ENCODE measurements around the gene RPS2. TPM values are rescaled to one million over a fixed set of nuclear protein-coding genes. Genes with fewer than 3 reads are reported as not detected.

RPS2 gene
- total and polyA plus RNA-seq, 2 of the 8 experiments (the other 6 are each of a cell fraction or from before 2014, with no cell fraction given) = 4,042 to 16,783 TPM

DNA sequence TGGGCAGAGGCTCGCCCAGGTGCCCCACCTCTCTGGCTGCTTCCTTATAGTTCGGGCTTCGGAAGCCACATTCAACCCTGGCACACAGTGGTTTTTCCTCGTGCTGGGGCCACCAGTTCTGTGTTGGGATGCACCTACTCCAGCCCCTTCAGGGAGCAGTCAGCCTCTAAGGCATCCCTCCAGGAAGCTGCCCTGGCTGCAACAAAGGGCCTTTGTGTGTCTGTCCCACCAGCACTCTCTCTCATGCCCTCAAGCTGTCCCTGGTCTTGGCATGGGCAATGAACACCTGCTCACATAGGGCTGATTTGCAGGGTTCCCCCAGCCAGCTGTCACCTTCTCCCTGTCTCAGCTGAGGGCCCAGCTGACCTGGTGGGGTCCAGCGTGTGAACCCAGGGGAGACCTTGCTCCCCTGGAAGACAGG, 17.4 kb upstream of the RPS2 start:
- Histone ChIP-seq H2AK5ac (ENCODE audit: low read depth, low read length) (no peak overlapping the region), H3K23ac (ENCODE audit: insufficient read length) (no peak overlapping the region), H2BK5ac (ENCODE audit: low read depth, low read length) (no peak overlapping the region), H3K36me3 (ENCODE audit: control insufficient read depth in 2 of 4, insufficient read depth in 4 of 4, low read length in 3 of 4) (peaks cover 2 to 14% (median 6%) of the 10 kb centered on the region in 4 experiments; a peak in 5 of 8 replicates), H3K9me3 (ENCODE audit: insufficient read depth in 2 of 2, low read depth in 1 of 2, low read length in 1 of 2) (no peaks in the 10 kb centered on the region), H4K5ac (ENCODE audit: insufficient read length, low read depth, low read length) (no peak overlapping the region), H3K56ac (replicated peaks; ENCODE audit: insufficient read length, low read depth, low read length) (no peak overlapping the region), H4K20me1 (replicated peaks in 1 of 2; ENCODE audit: control insufficient read depth in 1 of 2, insufficient read depth in 2 of 2, low read length in 2 of 2) (peaks cover 0 to 12% of the 10 kb centered on the region in 2 experiments), H4K8ac (ENCODE audit: extremely low read depth, insufficient read depth, low read length) (no peak overlapping the region), H3K4ac (replicated peaks; ENCODE audit: insufficient read length, low read depth, low read length) (no peak overlapping the region), H3K4me2 (ENCODE audit: insufficient read depth in 1 of 2, low read depth in 2 of 2, low read length in 2 of 2) (peak overlapping the region in 1 of 2 experiments; percentile 91; a peak in 1 of 4 replicates), H3K14ac (ENCODE audit: insufficient read length) (no peak overlapping the region), H3K4me3 (ENCODE audit: extremely low read depth in 1 of 4, insufficient read depth in 2 of 4, low read depth in 3 of 4, low read length in 4 of 4) (no peak overlapping the region), H2BK120ac (replicated peaks; ENCODE audit: low read depth, low read length) (no peak overlapping the region), H3K27me3 (replicated peaks in 1 of 4; ENCODE audit: control insufficient read depth in 3 of 4, extremely low read depth in 1 of 4, insufficient read depth in 3 of 4, low read length in 3 of 4) (peaks cover 8 to 40% (median 39%) of the 10 kb centered on the region in 4 experiments; a peak in 6 of 7 replicates), H3K79me1 (ENCODE audit: low read depth, low read length) (no peaks in the 10 kb centered on the region), H4K91ac (replicated peaks; ENCODE audit: insufficient read length, low read length) (no peak overlapping the region), H2AFZ (ENCODE audit: low read length) (no peak overlapping the region), H2BK20ac (ENCODE audit: low read length) (no peak overlapping the region), H3K4me1 (replicated peaks in 1 of 4; ENCODE audit: control insufficient read depth in 3 of 4, insufficient read depth in 4 of 4, low read length in 3 of 4) (peaks cover 3 to 40% (median 27%) of the 10 kb centered on the region in 4 experiments), H2BK15ac (ENCODE audit: low read length) (peak overlapping the region; percentile 61; the same call in 1 of the 2 replicates), H3K18ac (ENCODE audit: extremely low read depth, low read length) (no peak overlapping the region), H3K9ac (replicated peaks in 1 of 4; ENCODE audit: extremely low read depth in 1 of 4, low read depth in 3 of 4, low read length in 3 of 4) (no peak overlapping the region), H3K23me2 (ENCODE audit: low read depth, low read length) (peaks cover 26% of the 10 kb centered on the region), H3K27ac (ENCODE audit: low read depth, low read length) (no peak overlapping the region), H2BK12ac (ENCODE audit: low read depth, low read length) (no peak overlapping the region), H3K79me2 (ENCODE audit: control insufficient read depth in 1 of 2, insufficient read depth in 2 of 2, low read length in 2 of 2) (peaks cover 0 to 9% of the 10 kb centered on the region in 2 experiments; a peak in 1 of 4 replicates)
- no peak for DNase-seq (ENCODE audit: low read depth in 1 of 2, low spot score in 2 of 2)
- ChIA-PET CTCF (ENCODE audit: partially characterized antibody) (interaction anchor here (0.9 to 3.1 kb wide), 8 partner anchors 9 to 30 kb away, joined by 3 to 9 read pairs (median 4); no protein-coding TSS in a partner anchor), POLR2A (ENCODE audit: partially characterized antibody) (interaction anchor here (0.8 to 28.2 kb wide), 10 partner anchors 9 to 199 kb away, joined by 3 to 736 read pairs (median 4); partner anchors contain the start of genes NDUFB10, NUBP2, RNF151 and RPS2)
- no peak for FAIRE-seq
- 57% methylated on average over 5 of the region's 5 CpGs; no CpG with 5 or more reads in 1 of the 2 experiments for WGBS, 2 experiments (ENCODE audit: extremely low coverage in 1 of 2, insufficient coverage in 1 of 2, insufficient read length in 1 of 2, insufficient replicate concordance in 2 of 2, low coverage in 1 of 2, low lambda C conversion rate in 2 of 2, missing lambda C conversion rate in 1 of 2)

Measured in H1 (cell line).